Mammary microvascular endothelial cell (primary cell): ENCODE data around the gene DFFB. TPM values are rescaled to one million over a fixed set of nuclear protein-coding genes. Genes with fewer than 3 reads are reported as not detected.

Source experiments
- total RNA-seq: library from RNA; depleted of rRNA; stranded (reverse); fragments of >200 nt; gene quantifications from 2 replicates; pipeline ENCODE4 v1.2.3, GENCODE V29; 2015

The DFFB gene
- 7.0 and 8.5 TPM in 2 replicates for total RNA-seq

DNA sequence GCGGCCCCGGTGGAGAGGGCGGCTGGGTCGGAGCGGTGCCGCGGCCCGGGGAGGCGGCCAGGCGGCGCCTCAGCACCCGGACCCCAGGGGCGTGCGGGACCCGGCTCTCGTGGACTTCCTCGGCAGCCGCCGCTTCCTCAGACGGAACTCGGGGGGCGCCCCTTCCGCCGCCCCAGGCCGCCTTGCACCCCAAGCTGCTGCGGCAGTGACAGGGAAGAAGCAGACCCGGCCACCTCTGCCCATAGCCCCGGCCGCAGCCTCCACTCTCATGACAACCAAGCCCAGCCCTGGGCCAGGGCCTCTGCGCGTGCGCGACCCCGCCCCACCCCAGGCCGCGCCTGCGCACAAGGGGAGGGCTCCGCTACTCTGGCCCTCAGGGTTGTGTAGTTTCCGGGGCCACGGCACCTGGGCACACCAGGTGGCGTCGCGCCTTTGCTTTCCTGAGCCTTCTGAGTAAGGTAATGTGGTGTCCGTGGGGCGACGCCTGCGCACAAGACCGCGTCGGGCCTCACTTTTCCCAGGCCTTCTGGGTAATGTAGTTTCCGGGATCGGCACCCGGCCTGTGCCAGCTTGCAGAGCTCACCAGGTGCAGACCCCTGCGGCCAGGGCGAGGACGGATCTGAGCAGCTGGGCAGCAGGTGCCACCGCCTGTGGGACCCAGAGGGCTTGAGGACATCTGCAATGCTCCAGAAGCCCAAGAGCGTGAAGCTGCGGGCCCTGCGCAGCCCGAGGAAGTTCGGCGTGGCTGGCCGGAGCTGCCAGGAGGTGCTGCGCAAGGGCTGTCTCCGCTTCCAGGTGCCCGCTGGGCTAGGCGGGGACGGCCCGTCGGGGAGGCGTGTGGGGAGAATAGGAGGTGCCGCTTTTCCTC is at the start of gene DFFB, which contains the start of gene CEP104:
DFFB (plus strand) TSS at position 554 of the 868 bp plus-strand sequence; CDS start at position 682, 128 bp downstream.
CEP104 (minus strand) TSS at position 289 of the 868 bp plus-strand sequence. CDS start 4,804 bp downstream, outside the sequence.

DNA sequence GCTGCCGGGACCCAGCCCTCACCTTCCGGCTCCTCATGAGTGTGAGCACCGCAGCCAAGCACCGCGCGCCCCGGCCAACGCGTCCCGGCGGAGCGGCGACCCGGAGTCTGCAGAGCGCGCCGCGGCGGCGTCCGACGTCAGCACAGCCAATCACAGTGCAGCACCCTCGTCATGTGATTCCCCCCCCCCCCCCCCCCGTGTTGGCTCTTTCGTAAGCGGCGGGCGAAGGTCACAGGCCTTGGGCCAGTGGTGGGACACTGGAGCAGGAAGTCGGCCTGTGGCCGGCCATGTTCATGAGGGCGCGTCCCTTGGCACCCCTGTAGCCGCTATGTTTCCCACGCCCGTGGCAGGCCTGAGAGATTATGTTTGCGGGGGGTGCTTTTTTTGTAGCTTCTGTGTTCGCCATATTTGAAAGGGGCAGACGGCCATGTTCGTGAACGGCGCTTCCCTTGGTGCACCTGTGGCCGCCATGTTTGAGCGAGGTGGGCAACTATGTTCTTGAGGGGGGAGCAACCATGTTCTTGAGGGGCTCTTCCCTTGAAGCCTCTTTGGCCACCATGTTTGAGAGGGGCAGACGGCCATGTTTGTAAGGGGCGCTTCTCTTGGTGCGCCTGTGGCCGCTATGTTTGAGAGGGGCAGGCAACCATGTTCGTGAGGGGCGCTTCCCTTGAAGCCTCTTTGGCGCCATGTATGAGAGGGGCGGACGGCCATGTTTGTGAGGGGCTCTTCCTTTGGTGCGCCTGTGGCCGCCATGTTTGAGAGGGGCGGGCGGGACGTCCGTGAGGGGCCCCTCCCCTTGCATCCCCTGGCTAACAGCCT is 43.1 kb downstream of the DFFB start, which contains the start of gene C1orf174:
C1orf174 (minus strand) TSS at position 123 of the 819 bp plus-strand sequence; CDS start at position 37, 86 bp downstream.

Other genes starting within 250 kb of the DFFB start
- gene MEGF6, start 246.0 kb upstream of the DFFB start, total RNA-seq: 16.2 and 16.4 TPM in 2 replicates
- 26.5 and 32.2 TPM in 2 replicates for gene TPRG1L, start 232.5 kb upstream of the DFFB start, total RNA-seq
- 19.9 and 20.4 TPM in 2 replicates for gene WRAP73, start 207.4 kb upstream of the DFFB start, total RNA-seq
- not detected in 2 replicates for gene TP73, start 205.0 kb upstream of the DFFB start, total RNA-seq
- gene CCDC27, start 105.0 kb upstream of the DFFB start, total RNA-seq: not detected in 2 replicates
- not detected in 2 replicates for gene SMIM1, start 84.7 kb upstream of the DFFB start, total RNA-seq
- 31.1 and 35.7 TPM in 2 replicates for gene LRRC47, start 61.0 kb upstream of the DFFB start, total RNA-seq
- gene CEP104, start 265 bp upstream of the DFFB start, total RNA-seq: 17.6 and 21.0 TPM in 2 replicates
- gene C1orf174, start 42.8 kb downstream of the DFFB start, total RNA-seq: 28.2 and 31.2 TPM in 2 replicates